GM12891 (cell line): ENCODE results near the gene WEE2.

Experiments used
- DNase-seq: peaks from one replicate; pipeline ENCODE4 v3.0.0; 2011; ENCODE audit warnings: low spot score; ENCODE audit not compliant: insufficient read length
- FAIRE-seq: peaks from 2 replicates; lab custom pipeline; 2011; peaks lifted over from hg19 to GRCh38; lab: Jason Lieb, UNC
- PAX5 ChIP-seq: IDR thresholded peaks from 2 replicates; pipeline ENCODE4 v1.6.1; 2011; ENCODE audit warnings: low read length, moderate library complexity, mild to moderate bottlenecking; ENCODE audit not compliant: insufficient read depth, severe bottlenecking
- POLR2A ChIP-seq: IDR thresholded peaks from 2 replicates; pipeline ENCODE4 v1.6.1; 2011; ENCODE audit warnings: low read depth, low read length, control low read depth
- POLR2AphosphoS5 ChIP-seq: IDR thresholded peaks from 2 replicates; pipeline ENCODE4 v1.6.1; 2011; ENCODE audit warnings: low read depth, low read length, control low read depth
- POU2F2 ChIP-seq: IDR thresholded peaks from 2 replicates; pipeline ENCODE4 v1.6.1; 2011; ENCODE audit warnings: low read depth, mild to moderate bottlenecking, control low read depth, low read length, moderate library complexity
- SPI1 ChIP-seq: IDR thresholded peaks from 2 replicates; pipeline ENCODE4 v1.6.1; 2011; ENCODE audit warnings: low read depth, low read length, control low read depth
- TAF1 ChIP-seq: IDR thresholded peaks from 2 replicates; pipeline ENCODE4 v1.6.1; 2011; ENCODE audit warnings: low read depth, low read length, control low read depth

WEE2 gene

GRCh38 chr7:141691540-141691939 is 16.6 kb upstream of the WEE2 start:
- FAIRE-seq: no peak
- TF ChIP-seq SPI1: no peak
- no peak for DNase-seq

GRCh38 chr7:141691961-141692360 is 16.2 kb upstream of the WEE2 start:
- TF ChIP-seq TAF1: no peak
- FAIRE-seq (no peak), DNase-seq (no peak)

GRCh38 chr7:141693082-141693481 is 15.1 kb upstream of the WEE2 start:
- DNase-seq: no peak
- FAIRE-seq: no peak
- TF ChIP-seq POLR2A (no peak), POU2F2 (no peak), SPI1 (no peak), POLR2AphosphoS5 (no peak)

GRCh38 chr7:141695803-141696289 is 12.3 kb upstream of the WEE2 start:
- FAIRE-seq (peak; percentile 82), DNase-seq (no peak)
- TF ChIP-seq POLR2A (no peak), TAF1 (no peak)

- TF ChIP-seq TAF1 (no peak), POU2F2 (no peak), SPI1 (no peak), POLR2AphosphoS5 (no peak), PAX5 (no peak), POLR2A (no peak)
- FAIRE-seq (no peak), DNase-seq (no peak)
Observed at GRCh38 chr7:141696348-141696747, 11.8 kb upstream of the WEE2 start.

- no peak for DNase-seq
- no peak for TF ChIP-seq POLR2AphosphoS5
- no peak for FAIRE-seq
Observed at GRCh38 chr7:141697211-141697871, 10.8 kb upstream of the WEE2 start.

- TF ChIP-seq SPI1 (no peak), POU2F2 (no peak), POLR2AphosphoS5 (no peak), PAX5 (no peak), TAF1 (no peak), POLR2A (no peak)
- FAIRE-seq: peak; percentile 50
- DNase-seq: no peak
Observed at GRCh38 chr7:141698247-141699015, 9.7 kb upstream of the WEE2 start.

- no peak for DNase-seq
- FAIRE-seq: no peak
- TF ChIP-seq POU2F2: no peak
- TF ChIP-seq TAF1: no peak
- no peak for TF ChIP-seq POLR2AphosphoS5
- no peak for TF ChIP-seq PAX5
- no peak for TF ChIP-seq SPI1
- TF ChIP-seq POLR2A: no peak
Observed at GRCh38 chr7:141699860-141700259, 8.3 kb upstream of the WEE2 start.

- DNase-seq: no peak
- TF ChIP-seq TAF1: no peak
- no peak for TF ChIP-seq POU2F2
- no peak for TF ChIP-seq POLR2AphosphoS5
- TF ChIP-seq POLR2A: no peak
- TF ChIP-seq SPI1: no peak
- TF ChIP-seq PAX5: no peak
- FAIRE-seq: peak; percentile 61
Observed at GRCh38 chr7:141700296-141700847, 7.8 kb upstream of the WEE2 start.

GRCh38 chr7:141700848-141701371 is 7.2 kb upstream of the WEE2 start:
- DNase-seq: no peak
- FAIRE-seq: no peak
- TF ChIP-seq PAX5: no peak
- no peak for TF ChIP-seq TAF1
- no peak for TF ChIP-seq POLR2AphosphoS5
- TF ChIP-seq SPI1: no peak
- TF ChIP-seq POU2F2: no peak
- no peak for TF ChIP-seq POLR2A

GRCh38 chr7:141701489-141702046 is 6.6 kb upstream of the WEE2 start:
- DNase-seq: peak; percentile 70
- FAIRE-seq: peak; percentile 89
- TF ChIP-seq POLR2A (peak; percentile 45; the same call in 1 of the 2 replicates), TAF1 (peak; percentile 35; the same call in 1 of the 2 replicates), POU2F2 (no peak), SPI1 (no peak)
